PC-9 (cell line): ENCODE results near the gene IGSF21. TPM values are rescaled to one million over a fixed set of nuclear protein-coding genes. Genes with fewer than 3 reads are reported as not detected.

ENCODE experiments used
- BruUV-seq: library from RNA; stranded (reverse); fragments of 400-500 nt; replicated peaks from 2 replicates; lab custom pipeline; 2021; lab: Mats Ljungman, UMichigan
- CTCF ChIA-PET: fragments of 300-600 bp; sonication (Branson Sonifier 250); formaldehyde crosslinking; loops from one replicate; lab custom pipeline; 2022; ENCODE audit warnings: antibody characterized with exemption; lab: Charles Lee
- POLR2A ChIA-PET: fragments of 300-600 bp; sonication (Branson Sonifier 250); formaldehyde crosslinking; loops from one replicate; lab custom pipeline; 2022; ENCODE audit warnings: antibody characterized with exemption; ENCODE audit not compliant: unreplicated experiment; lab: Charles Lee
- DNase-seq, 2 experiments: peaks; one replicate each; pipeline versions ENCODE4 v3.0.0 to v3.0.0-alpha.2; 2015 to 2022; ENCODE audit warnings: mixed read lengths in 1 of 2
- H2AFZ ChIP-seq: fragments of 200-600 bp; sonication (generic); 2 replicates; pipeline ENCODE4 v1.8.1; 2017; ENCODE audit warnings: antibody characterized with exemption
- H3F3A ChIP-seq: fragments of 200-600 bp; sonication (generic); 2 replicates; pipeline ENCODE4 v1.8.1; 2017; ENCODE audit warnings: antibody characterized with exemption, mild to moderate bottlenecking, low read depth; ENCODE audit not compliant: insufficient read depth
- H3K27ac ChIP-seq: fragments of 200-600 bp; sonication (generic); 2 replicates; pipeline ENCODE4 v1.6.1; 2016; ENCODE audit warnings: mixed run types
- H3K27me3 ChIP-seq: fragments of 200-600 bp; sonication (generic); 2 replicates; pipeline ENCODE4 v1.6.1; 2016; ENCODE audit warnings: low read depth, mixed run types; ENCODE audit not compliant: insufficient read depth
- H3K36me3 ChIP-seq: fragments of 200-600 bp; sonication (generic); 2 replicates; pipeline ENCODE4 v1.6.1; 2016; ENCODE audit warnings: low read depth, mixed run types
- H3K4me1 ChIP-seq: fragments of 200-600 bp; sonication (generic); replicated peaks from 2 replicates; pipeline ENCODE4 v1.6.1; 2016; ENCODE audit warnings: mixed run types; ENCODE audit not compliant: insufficient read depth
- H3K4me2 ChIP-seq: fragments of 200-600 bp; sonication (generic); 2 replicates; pipeline ENCODE4 v1.6.1; 2017; ENCODE audit warnings: mixed run types
- H3K4me3 ChIP-seq: fragments of 200-600 bp; sonication (generic); 2 replicates; pipeline ENCODE4 v1.6.1; 2016; ENCODE audit warnings: mixed run types
- H3K79me2 ChIP-seq: fragments of 200-600 bp; sonication (generic); 2 replicates; pipeline ENCODE4 v1.6.1; 2017; ENCODE audit warnings: low read depth, mixed run types
- H3K9me2 ChIP-seq: fragments of 200-600 bp; sonication (generic); 2 replicates; pipeline ENCODE4 v1.8.1; 2017; ENCODE audit warnings: mild to moderate bottlenecking; ENCODE audit not compliant: insufficient read depth
- H3K9me3 ChIP-seq: fragments of 200-600 bp; sonication (generic); 2 replicates; pipeline ENCODE4 v1.8.1; 2016; ENCODE audit warnings: low read depth; ENCODE audit not compliant: insufficient read depth
- H4K20me1 ChIP-seq: fragments of 200-600 bp; sonication (generic); 2 replicates; pipeline ENCODE4 v1.8.1; 2017; ENCODE audit not compliant: insufficient read depth
- EZH2 ChIP-seq: fragments of 200-600 bp; sonication (generic); IDR thresholded peaks from 2 replicates; pipeline ENCODE4 v1.8.0; 2017; ENCODE audit warnings: antibody characterized with exemption, low read depth
- intact Hi-C: fragments of 100-400 bp; cut with micrococcal nuclease; formaldehyde crosslinking; loops from one replicate; pipeline ENCODE4 v1.10.0; 2022; ENCODE audit not compliant: unreplicated experiment
- total RNA-seq: library from RNA; stranded (reverse); gene quantifications from 2 replicates; pipeline ENCODE4 v1.2.3, GENCODE V29; 2021
- TF ChIP-seq, protein P1 (sequence below): fragments of 200-600 bp; sonication (generic); conservative IDR thresholded peaks from 2 replicates; pipeline ENCODE4 v1.6.1; 2017; ENCODE audit warnings: mixed run types, antibody characterized with exemption, mild to moderate bottlenecking, moderate library complexity

IGSF21 gene
- total RNA-seq, 1 experiment from 2014 or later = not detected

DNA sequence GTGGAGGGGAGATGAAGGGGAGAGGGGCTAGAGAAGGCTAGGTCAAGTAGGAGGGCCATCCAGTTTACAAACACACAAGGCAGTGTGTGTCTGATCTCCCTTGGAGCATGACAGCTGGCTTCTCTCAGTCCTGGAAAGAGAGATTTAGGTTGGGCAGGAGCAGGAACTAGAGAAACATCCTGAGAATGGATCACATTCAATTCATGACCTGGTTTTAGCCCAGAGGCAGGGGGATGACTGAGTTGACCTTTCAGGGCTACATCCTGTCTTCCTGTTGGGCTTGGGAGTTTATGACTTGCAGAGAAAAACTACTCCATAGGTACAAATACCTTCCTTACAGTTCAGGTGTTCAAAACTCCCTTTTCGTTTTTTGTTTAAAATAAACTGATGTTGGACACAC lies 97.0 kb downstream of the IGSF21 start:
- H3K36me3 ChIP-seq = no peaks in the 10 kb centered on the region
- CTCF ChIA-PET = no interaction called here
- H3K9me3 ChIP-seq = no peaks in the 10 kb centered on the region
- TF ChIP-seq, protein P1, sequence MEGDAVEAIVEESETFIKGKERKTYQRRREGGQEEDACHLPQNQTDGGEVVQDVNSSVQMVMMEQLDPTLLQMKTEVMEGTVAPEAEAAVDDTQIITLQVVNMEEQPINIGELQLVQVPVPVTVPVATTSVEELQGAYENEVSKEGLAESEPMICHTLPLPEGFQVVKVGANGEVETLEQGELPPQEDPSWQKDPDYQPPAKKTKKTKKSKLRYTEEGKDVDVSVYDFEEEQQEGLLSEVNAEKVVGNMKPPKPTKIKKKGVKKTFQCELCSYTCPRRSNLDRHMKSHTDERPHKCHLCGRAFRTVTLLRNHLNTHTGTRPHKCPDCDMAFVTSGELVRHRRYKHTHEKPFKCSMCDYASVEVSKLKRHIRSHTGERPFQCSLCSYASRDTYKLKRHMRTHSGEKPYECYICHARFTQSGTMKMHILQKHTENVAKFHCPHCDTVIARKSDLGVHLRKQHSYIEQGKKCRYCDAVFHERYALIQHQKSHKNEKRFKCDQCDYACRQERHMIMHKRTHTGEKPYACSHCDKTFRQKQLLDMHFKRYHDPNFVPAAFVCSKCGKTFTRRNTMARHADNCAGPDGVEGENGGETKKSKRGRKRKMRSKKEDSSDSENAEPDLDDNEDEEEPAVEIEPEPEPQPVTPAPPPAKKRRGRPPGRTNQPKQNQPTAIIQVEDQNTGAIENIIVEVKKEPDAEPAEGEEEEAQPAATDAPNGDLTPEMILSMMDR = no peak
- no peak for TF ChIP-seq EZH2
- H3K27me3 ChIP-seq = peaks cover 30% of the 10 kb centered on the region; the same call in 1 of the 2 replicates
- H3K27ac ChIP-seq = no peak overlapping the region
- no peaks in the 10 kb centered on the region for H3K9me2 ChIP-seq
- POLR2A ChIA-PET = no interaction called here
- intact Hi-C loops = no loop called here
- no peaks in the 10 kb centered on the region for H4K20me1 ChIP-seq
- H3K4me2 ChIP-seq = no peak overlapping the region
- H3K4me1 ChIP-seq = no peaks in the 10 kb centered on the region
- no TSS peak for BruUV-seq
- no peaks in the 10 kb centered on the region for H3F3A ChIP-seq
- H2AFZ ChIP-seq = no peak overlapping the region
- no peak overlapping the region for H3K4me3 ChIP-seq
- no peak for DNase-seq
- no peaks in the 10 kb centered on the region for H3K79me2 ChIP-seq

DNA sequence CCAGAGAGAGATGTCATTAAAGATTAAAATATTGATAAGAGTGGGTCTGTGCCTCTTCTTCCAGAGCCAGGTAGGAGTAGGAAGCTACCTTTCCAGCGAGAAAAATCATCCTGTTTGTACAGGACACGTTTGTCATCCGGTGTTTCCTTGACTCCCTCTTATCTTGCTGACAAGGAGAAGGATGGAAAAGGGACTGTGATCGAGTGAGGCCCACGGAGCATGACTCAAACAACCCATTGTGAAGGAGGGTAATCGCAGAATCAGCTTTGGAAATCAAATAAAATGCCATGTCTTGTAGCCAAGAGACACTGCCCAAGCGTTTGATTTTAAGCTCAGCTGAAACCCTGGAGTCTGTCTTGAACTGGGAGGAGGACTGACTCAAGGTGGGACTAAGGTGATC lies 97.7 kb downstream of the IGSF21 start:
- Histone ChIP-seq H3K27ac (no peak overlapping the region), H3K4me3 (no peak overlapping the region), H3K4me1 (no peaks in the 10 kb centered on the region), H3K9me3 (no peaks in the 10 kb centered on the region), H2AFZ (no peak overlapping the region), H3K79me2 (no peaks in the 10 kb centered on the region), H4K20me1 (no peaks in the 10 kb centered on the region), H3K36me3 (no peaks in the 10 kb centered on the region), H3K9me2 (no peaks in the 10 kb centered on the region), H3K4me2 (no peak overlapping the region), H3K27me3 (peaks cover 30% of the 10 kb centered on the region), H3F3A (no peaks in the 10 kb centered on the region)
- CTCF ChIA-PET = no interaction called here
- POLR2A ChIA-PET = no interaction called here
- intact Hi-C loops = no loop called here
- BruUV-seq = no TSS peak
- no peak for TF ChIP-seq EZH2
- TF ChIP-seq, protein P1 = no peak
- DNase-seq = no peak

DNA sequence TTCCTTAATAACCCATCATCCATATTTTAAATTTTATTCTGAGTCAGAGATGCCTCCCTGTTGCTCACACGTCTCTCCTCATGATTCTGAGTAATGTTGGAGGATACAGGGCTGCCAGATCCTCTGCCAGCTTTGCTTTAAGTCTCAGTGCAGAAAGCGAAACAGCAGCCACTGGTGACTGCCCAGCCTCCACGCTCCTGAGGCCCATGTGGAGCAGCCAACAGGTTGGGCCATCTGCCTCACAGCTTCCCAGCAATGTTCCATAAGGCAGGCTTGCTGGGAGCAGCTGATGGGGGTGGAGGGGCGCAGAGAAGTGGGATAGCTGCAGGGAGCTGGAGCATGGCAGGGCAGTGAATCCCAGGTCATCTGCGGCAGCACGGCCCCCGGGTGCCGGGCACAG lies 104.2 kb downstream of the IGSF21 start:
- CTCF ChIA-PET = no interaction called here

More for the DNA sequence above, 104.2 kb downstream of the IGSF21 start:
- POLR2A ChIA-PET = no interaction called here
- H3F3A ChIP-seq = no peaks in the 10 kb centered on the region
- H3K36me3 ChIP-seq = no peaks in the 10 kb centered on the region
- no peaks in the 10 kb centered on the region for H3K4me1 ChIP-seq
- no peak overlapping the region for H3K4me2 ChIP-seq
- H4K20me1 ChIP-seq = no peaks in the 10 kb centered on the region
- TF ChIP-seq, protein P1 = no peak
- TF ChIP-seq EZH2 = no peak
- no peaks in the 10 kb centered on the region for H3K9me3 ChIP-seq
- peaks cover 44% of the 10 kb centered on the region for H3K27me3 ChIP-seq
- no peaks in the 10 kb centered on the region for H3K79me2 ChIP-seq
- BruUV-seq = no TSS peak
- H3K27ac ChIP-seq = no peak overlapping the region
- DNase-seq = no peak
- no peak overlapping the region for H2AFZ ChIP-seq
- no peaks in the 10 kb centered on the region for H3K9me2 ChIP-seq
- no peak overlapping the region for H3K4me3 ChIP-seq
- intact Hi-C loops = no loop called here
